IMR-90 (cell line): ENCODE measurements around the gene BCL2L12. TPM values are rescaled to one million over a fixed set of nuclear protein-coding genes. Genes with fewer than 3 reads are reported as not detected.

Experiments used
- ATAC-seq: fragments of 200-7000 bp; cut with Tn5 transposase; 2 replicates; pipeline ENCODE4 v1.9.1; 2020; ENCODE audit warnings: low read depth, mild to moderate bottlenecking, moderate library complexity
- BruUV-seq: library from RNA; stranded (reverse); fragments of 400-500 nt; replicated peaks from 2 replicates; lab custom pipeline; 2021; lab: Mats Ljungman, UMichigan
- CTCF ChIA-PET: fragments of 300-600 bp; formaldehyde crosslinking; extraction: SDS; loops from one replicate; lab custom pipeline; 2021; ENCODE audit warnings: antibody characterized with exemption; lab: Yijun Ruan, JAX
- POLR2A ChIA-PET: fragments of 300-600 bp; sonication (Branson Sonifier 250); formaldehyde crosslinking; loops from one replicate; lab custom pipeline; 2022; ENCODE audit warnings: antibody characterized with exemption; ENCODE audit not compliant: unreplicated experiment; lab: Charles Lee
- DNase-seq: peaks from one replicate; pipeline ENCODE4 v3.0.0; 2013
- H2AFZ ChIP-seq: replicated peaks from 2 replicates; pipeline ENCODE3; 2013; ENCODE audit warnings: low read length, mild to moderate bottlenecking; ENCODE audit not compliant: poor library complexity
- H2AK5ac ChIP-seq: 2 replicates; pipeline ENCODE4 v1.6.1; 2013; ENCODE audit warnings: low read depth, low read length, inconsistent platforms
- H2AK9ac ChIP-seq: replicated peaks from 2 replicates; pipeline ENCODE3; 2013; ENCODE audit warnings: mild to moderate bottlenecking, low read depth, low read length, moderate library complexity; ENCODE audit not compliant: poor library complexity
- H2BK120ac ChIP-seq: 2 replicates; pipeline ENCODE4 v1.6.1; 2013; ENCODE audit warnings: low read depth, low read length, inconsistent platforms
- H2BK15ac ChIP-seq: 3 replicates; pipeline ENCODE4 v1.6.1; 2013; ENCODE audit warnings: low read depth, low read length, inconsistent platforms
- H2BK20ac ChIP-seq: 2 replicates; pipeline ENCODE4 v1.6.1; 2013; ENCODE audit warnings: low read depth, mild to moderate bottlenecking, inconsistent platforms, low read length, moderate library complexity
- H2BK5ac ChIP-seq: 2 replicates; pipeline ENCODE4 v1.6.1; 2013; ENCODE audit warnings: mild to moderate bottlenecking, low read depth, low read length, inconsistent platforms; ENCODE audit not compliant: poor library complexity, severe bottlenecking
- H3K14ac ChIP-seq: replicated peaks from 2 replicates; pipeline ENCODE4 v1.6.1; 2013; ENCODE audit warnings: low read depth, low read length, inconsistent platforms
- H3K18ac ChIP-seq: 2 replicates; pipeline ENCODE4 v1.6.1; 2013; ENCODE audit warnings: low read depth, low read length, control low read depth
- H3K23ac ChIP-seq: 2 replicates; pipeline ENCODE4 v1.6.1; 2013; ENCODE audit warnings: low read depth, low read length, inconsistent platforms
- H3K27ac ChIP-seq: 2 replicates; pipeline ENCODE4 v1.5.1; 2013; ENCODE audit warnings: mild to moderate bottlenecking, control low read depth, low read length; ENCODE audit not compliant: insufficient read depth
- H3K27me3 ChIP-seq: 2 replicates; pipeline ENCODE4 v1.6.1; 2013; ENCODE audit warnings: low read length; ENCODE audit not compliant: control insufficient read depth, insufficient read depth
- H3K36me3 ChIP-seq: 2 replicates; pipeline ENCODE4 v1.6.1; 2013; ENCODE audit warnings: low read length, mixed read lengths; ENCODE audit not compliant: control insufficient read depth, insufficient read depth
- H3K4ac ChIP-seq: 2 replicates; pipeline ENCODE4 v1.6.1; 2013; ENCODE audit warnings: low read depth, low read length, inconsistent platforms
- H3K4me1 ChIP-seq: 2 replicates; pipeline ENCODE4 v1.6.1; 2013; ENCODE audit warnings: low read length, mixed read lengths; ENCODE audit not compliant: control insufficient read depth, insufficient read depth
- H3K4me2 ChIP-seq: 2 replicates; pipeline ENCODE4 v1.6.1; 2013; ENCODE audit warnings: low read depth, mild to moderate bottlenecking, control low read depth, low read length, moderate library complexity
- H3K4me3 ChIP-seq: 2 replicates; pipeline ENCODE4 v1.5.1; 2013; ENCODE audit warnings: low read depth, mild to moderate bottlenecking, control low read depth, low read length, moderate library complexity; ENCODE audit not compliant: insufficient read depth
- H3K56ac ChIP-seq: 2 replicates; pipeline ENCODE4 v1.6.1; 2013; ENCODE audit warnings: low read length, inconsistent platforms; ENCODE audit not compliant: insufficient read depth; ENCODE audit errors: extremely low read depth
- H3K79me1 ChIP-seq, 2 experiments: 2 replicates each; pipeline ENCODE4 v1.6.1; 2013; ENCODE audit warnings: low read length in 2 of 2, inconsistent platforms in 1 of 2, low read depth in 1 of 2
- H3K9ac ChIP-seq: 2 replicates; pipeline ENCODE4 v1.6.1; 2013; ENCODE audit warnings: low read depth, low read length, control low read depth
- H3K9me1 ChIP-seq: 2 replicates; pipeline ENCODE4 v1.6.1; 2013; ENCODE audit warnings: low read length, inconsistent platforms; ENCODE audit not compliant: insufficient read depth
- H3K9me3 ChIP-seq: 2 replicates; pipeline ENCODE4 v1.6.1; 2013; ENCODE audit warnings: low read length; ENCODE audit not compliant: control insufficient read depth, insufficient read depth
- H4K20me1 ChIP-seq: 2 replicates; pipeline ENCODE4 v1.6.1; 2013; ENCODE audit warnings: low read length, inconsistent platforms; ENCODE audit not compliant: insufficient read depth
- H4K5ac ChIP-seq: 2 replicates; pipeline ENCODE4 v1.6.1; 2013; ENCODE audit warnings: mild to moderate bottlenecking, low read depth, low read length, control low read depth
- H4K8ac ChIP-seq, 2 experiments: 2 replicates each; pipeline ENCODE4 v1.6.1; 2013; ENCODE audit warnings: low read depth in 2 of 2, low read length in 2 of 2, control low read depth in 1 of 2, inconsistent platforms in 1 of 2
- H4K91ac ChIP-seq: 2 replicates; pipeline ENCODE4 v1.6.1; 2013; ENCODE audit warnings: low read depth, low read length, inconsistent platforms; ENCODE audit not compliant: insufficient read depth
- BHLHE40 ChIP-seq: fragments of 150-350 bp; IDR thresholded peaks from 2 replicates; pipeline ENCODE4 v1.6.1; 2016; ENCODE audit warnings: mild to moderate bottlenecking, low read depth, low read length
- CEBPB ChIP-seq: IDR thresholded peaks from 2 replicates; pipeline ENCODE4 v1.6.1; 2012; ENCODE audit warnings: low read depth, low read length, improper control_type of control experiment
- ELK1 ChIP-seq: fragments of 150-350 bp; IDR thresholded peaks from 2 replicates; pipeline ENCODE4 v1.6.1; 2016; ENCODE audit warnings: low read depth, mild to moderate bottlenecking, low read length, moderate library complexity, borderline replicate concordance
- FOS ChIP-seq: fragments of 150-350 bp; IDR thresholded peaks from 2 replicates; pipeline ENCODE4 v1.6.1; 2016; ENCODE audit warnings: low read depth, low read length
- MAFK ChIP-seq: IDR thresholded peaks from 2 replicates; pipeline ENCODE4 v1.6.1; 2012; ENCODE audit warnings: low read depth, low read length, improper control_type of control experiment
- MAZ ChIP-seq: IDR thresholded peaks from 2 replicates; pipeline ENCODE4 v1.6.1; 2012; ENCODE audit warnings: low read depth, mild to moderate bottlenecking, low read length, improper control_type of control experiment, moderate library complexity, borderline replicate concordance
- MXI1 ChIP-seq: IDR thresholded peaks from 2 replicates; pipeline ENCODE4 v1.6.1; 2012; ENCODE audit warnings: low read depth, mild to moderate bottlenecking, low read length, moderate library complexity, borderline replicate concordance
- NFE2L2 ChIP-seq: fragments of 150-350 bp; IDR thresholded peaks from 2 replicates; pipeline ENCODE4 v1.6.1; 2016; ENCODE audit warnings: low read depth, mild to moderate bottlenecking, low read length
- POLR2A ChIP-seq: IDR thresholded peaks from 2 replicates; pipeline ENCODE4 v1.6.1; 2012; ENCODE audit warnings: mild to moderate bottlenecking, low read depth, low read length
- RAD21 ChIP-seq: IDR thresholded peaks from 2 replicates; pipeline ENCODE4 v1.6.1; 2012; ENCODE audit warnings: low read length, improper control_type of control experiment
- RCOR1 ChIP-seq: IDR thresholded peaks from 2 replicates; pipeline ENCODE4 v1.6.1; 2012; ENCODE audit warnings: mild to moderate bottlenecking, low read length, improper control_type of control experiment; ENCODE audit not compliant: insufficient replicate concordance
- RFX5 ChIP-seq: IDR thresholded peaks from 2 replicates; pipeline ENCODE4 v1.8.0; 2012; ENCODE audit warnings: low read depth, mild to moderate bottlenecking, low read length, moderate library complexity
- SMC3 ChIP-seq: fragments of 150-350 bp; IDR thresholded peaks from 2 replicates; pipeline ENCODE4 v1.6.1; 2016; ENCODE audit warnings: low read depth, mild to moderate bottlenecking, antibody characterized with exemption, low read length, moderate library complexity
- USF2 ChIP-seq: fragments of 150-350 bp; IDR thresholded peaks from 2 replicates; pipeline ENCODE4 v1.6.1; 2017; ENCODE audit warnings: mild to moderate bottlenecking, antibody characterized with exemption, low read length, low read depth
- whole genome bisulfite sequencing, 2 experiments: methylation state at CpG; one replicate each; pipeline versions ENCODE4 v1.1.5 to v1.1.7; 2013; ENCODE audit warnings: missing lambda C conversion rate in 2 of 2; ENCODE audit not compliant: insufficient read length in 1 of 2; ENCODE audit errors: extremely low coverage in 2 of 2; 5-methylcytosine and 5-hydroxymethylcytosine counted together
- dilution Hi-C: fragments of 300-500 bp; cut with HindIII; formaldehyde crosslinking; loops from one replicate; pipeline ENCODE4 v1.14.3; 2018; ENCODE audit warnings: low sequenced_read_pairs; ENCODE audit not compliant: unreplicated experiment
- in situ Hi-C: fragments of 300-500 bp; cut with MboI; formaldehyde crosslinking; loops from 3 replicates; pipeline ENCODE4 v1.14.3; 2019; ENCODE audit warnings: low sequenced_read_pairs, inconsistent platforms, mixed read lengths
- intact Hi-C: fragments of 100-400 bp; cut with micrococcal nuclease; formaldehyde crosslinking; loops from 2 replicates; pipeline ENCODE4 v1.10.0; 2022
- polyA plus RNA-seq, 3 experiments: library from polyadenylated mRNA; depleted of rRNA; stranded (reverse); fragments of >200 nt; gene quantifications; 2 replicates each; pipeline ENCODE4 v1.2.3, GENCODE V29; 2012; ENCODE audit warnings: low replicate concordance in 1 of 3
- total RNA-seq: library from RNA; depleted of rRNA; stranded (reverse); fragments of >200 nt; gene quantifications from 2 replicates; pipeline ENCODE4 v1.2.3, GENCODE V29; 2012
- TF ChIP-seq, protein P1 (sequence below): conservative IDR thresholded peaks from 2 replicates; pipeline ENCODE4 v1.5.1; 2012; ENCODE audit warnings: mild to moderate bottlenecking, low read depth, low read length, improper control_type of control experiment

Gene BCL2L12
- total and polyA plus RNA-seq, 2 of the 4 experiments (the other 2 are of a cell fraction): 3.9 to 32.6 TPM

GRCh38 chr19:49684983-49685553, 19.3 kb downstream of the BCL2L12 start:
- Histone ChIP-seq H3K36me3 (peaks cover 49% of the 10 kb centered on the region), H2AK5ac (no peak overlapping the region), H3K23ac (no peak overlapping the region), H3K27me3 (no peaks in the 10 kb centered on the region), H2AK9ac (no peak overlapping the region), H3K4me3 (no peak overlapping the region), H3K27ac (no peak overlapping the region), H3K4me2 (no peak overlapping the region), H3K9ac (no peak overlapping the region), H3K9me3 (no peaks in the 10 kb centered on the region), H3K4ac (no peak overlapping the region), H2AFZ (no peak overlapping the region), H3K14ac (no peak overlapping the region), H2BK5ac (no peak overlapping the region), H3K79me1 (peaks cover 19 to 59% of the 10 kb centered on the region in 2 experiments), H4K20me1 (peaks cover 44% of the 10 kb centered on the region), H4K5ac (no peak overlapping the region), H4K8ac (no peak overlapping the region), H2BK15ac (no peak overlapping the region), H3K4me1 (peaks cover 9% of the 10 kb centered on the region), H2BK20ac (no peak overlapping the region), H4K91ac (no peak overlapping the region), H3K9me1 (peaks cover 8% of the 10 kb centered on the region; the same call in 1 of the 2 replicates), H3K18ac (no peak overlapping the region), H2BK120ac (no peak overlapping the region), H3K56ac (no peak overlapping the region)
- POLR2A ChIA-PET: interaction anchor here (0.6 kb wide), 2 partner anchors 88 to 140 kb away, joined by 3 to 5 read pairs; no protein-coding TSS in a partner anchor
- TF ChIP-seq, protein P1, sequence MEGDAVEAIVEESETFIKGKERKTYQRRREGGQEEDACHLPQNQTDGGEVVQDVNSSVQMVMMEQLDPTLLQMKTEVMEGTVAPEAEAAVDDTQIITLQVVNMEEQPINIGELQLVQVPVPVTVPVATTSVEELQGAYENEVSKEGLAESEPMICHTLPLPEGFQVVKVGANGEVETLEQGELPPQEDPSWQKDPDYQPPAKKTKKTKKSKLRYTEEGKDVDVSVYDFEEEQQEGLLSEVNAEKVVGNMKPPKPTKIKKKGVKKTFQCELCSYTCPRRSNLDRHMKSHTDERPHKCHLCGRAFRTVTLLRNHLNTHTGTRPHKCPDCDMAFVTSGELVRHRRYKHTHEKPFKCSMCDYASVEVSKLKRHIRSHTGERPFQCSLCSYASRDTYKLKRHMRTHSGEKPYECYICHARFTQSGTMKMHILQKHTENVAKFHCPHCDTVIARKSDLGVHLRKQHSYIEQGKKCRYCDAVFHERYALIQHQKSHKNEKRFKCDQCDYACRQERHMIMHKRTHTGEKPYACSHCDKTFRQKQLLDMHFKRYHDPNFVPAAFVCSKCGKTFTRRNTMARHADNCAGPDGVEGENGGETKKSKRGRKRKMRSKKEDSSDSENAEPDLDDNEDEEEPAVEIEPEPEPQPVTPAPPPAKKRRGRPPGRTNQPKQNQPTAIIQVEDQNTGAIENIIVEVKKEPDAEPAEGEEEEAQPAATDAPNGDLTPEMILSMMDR: no peak
- TF ChIP-seq SMC3 (no peak), BHLHE40 (no peak), CEBPB (no peak), USF2 (no peak), MAFK (no peak), ELK1 (no peak), RFX5 (no peak), FOS (no peak), NFE2L2 (no peak), MXI1 (no peak), POLR2A (no peak), MAZ (no peak), RCOR1 (no peak), RAD21 (no peak)
- no TSS peak for BruUV-seq
- ATAC-seq (no peak), DNase-seq (no peak)
- WGBS, 2 experiments: 92% methylated on average over 13 of the region's 13 CpGs; no CpG with 5 or more reads in 1 of the 2 experiments
- dilution Hi-C loops: no loop called here
- intact Hi-C loops: loop anchor here (5.0 kb wide), 1 partner anchor 113 kb away; no protein-coding TSS in a partner anchor
- CTCF ChIA-PET: no interaction called here
- in situ Hi-C loops: loop anchor here (10.0 kb wide), 1 partner anchor 170 kb away; the partner anchor contains the start of gene PTOV1
